ENCODE results near the gene TAOK1.

GRCh38 chr17:29390851-29391631, 878 bp downstream of the TAOK1 start:
- TF ChIP-seq, protein P1, sequence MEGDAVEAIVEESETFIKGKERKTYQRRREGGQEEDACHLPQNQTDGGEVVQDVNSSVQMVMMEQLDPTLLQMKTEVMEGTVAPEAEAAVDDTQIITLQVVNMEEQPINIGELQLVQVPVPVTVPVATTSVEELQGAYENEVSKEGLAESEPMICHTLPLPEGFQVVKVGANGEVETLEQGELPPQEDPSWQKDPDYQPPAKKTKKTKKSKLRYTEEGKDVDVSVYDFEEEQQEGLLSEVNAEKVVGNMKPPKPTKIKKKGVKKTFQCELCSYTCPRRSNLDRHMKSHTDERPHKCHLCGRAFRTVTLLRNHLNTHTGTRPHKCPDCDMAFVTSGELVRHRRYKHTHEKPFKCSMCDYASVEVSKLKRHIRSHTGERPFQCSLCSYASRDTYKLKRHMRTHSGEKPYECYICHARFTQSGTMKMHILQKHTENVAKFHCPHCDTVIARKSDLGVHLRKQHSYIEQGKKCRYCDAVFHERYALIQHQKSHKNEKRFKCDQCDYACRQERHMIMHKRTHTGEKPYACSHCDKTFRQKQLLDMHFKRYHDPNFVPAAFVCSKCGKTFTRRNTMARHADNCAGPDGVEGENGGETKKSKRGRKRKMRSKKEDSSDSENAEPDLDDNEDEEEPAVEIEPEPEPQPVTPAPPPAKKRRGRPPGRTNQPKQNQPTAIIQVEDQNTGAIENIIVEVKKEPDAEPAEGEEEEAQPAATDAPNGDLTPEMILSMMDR (IDR thresholded peaks at IDR 0.05): no peak
- no peak for TF ChIP-seq ZNF423 (CRISPR knock-in tag; IDR thresholded peaks at IDR 0.05)
- no peak for TF ChIP-seq ARID4B (CRISPR knock-in tag; IDR thresholded peaks at IDR 0.05; ENCODE audit: borderline replicate concordance)
- no peak for TF ChIP-seq MYBL2 (CRISPR knock-in tag; IDR thresholded peaks at IDR 0.05)
- no peak for TF ChIP-seq ESRRA (CRISPR knock-in tag; IDR thresholded peaks at IDR 0.05; ENCODE audit: borderline replicate concordance)
- TF ChIP-seq, protein P2, sequence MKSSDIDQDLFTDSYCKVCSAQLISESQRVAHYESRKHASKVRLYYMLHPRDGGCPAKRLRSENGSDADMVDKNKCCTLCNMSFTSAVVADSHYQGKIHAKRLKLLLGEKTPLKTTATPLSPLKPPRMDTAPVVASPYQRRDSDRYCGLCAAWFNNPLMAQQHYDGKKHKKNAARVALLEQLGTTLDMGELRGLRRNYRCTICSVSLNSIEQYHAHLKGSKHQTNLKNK (CRISPR knock-in tag; IDR thresholded peaks at IDR 0.05): no peak
- TF ChIP-seq, protein P3, sequence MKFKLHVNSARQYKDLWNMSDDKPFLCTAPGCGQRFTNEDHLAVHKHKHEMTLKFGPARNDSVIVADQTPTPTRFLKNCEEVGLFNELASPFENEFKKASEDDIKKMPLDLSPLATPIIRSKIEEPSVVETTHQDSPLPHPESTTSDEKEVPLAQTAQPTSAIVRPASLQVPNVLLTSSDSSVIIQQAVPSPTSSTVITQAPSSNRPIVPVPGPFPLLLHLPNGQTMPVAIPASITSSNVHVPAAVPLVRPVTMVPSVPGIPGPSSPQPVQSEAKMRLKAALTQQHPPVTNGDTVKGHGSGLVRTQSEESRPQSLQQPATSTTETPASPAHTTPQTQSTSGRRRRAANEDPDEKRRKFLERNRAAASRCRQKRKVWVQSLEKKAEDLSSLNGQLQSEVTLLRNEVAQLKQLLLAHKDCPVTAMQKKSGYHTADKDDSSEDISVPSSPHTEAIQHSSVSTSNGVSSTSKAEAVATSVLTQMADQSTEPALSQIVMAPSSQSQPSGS (CRISPR knock-in tag; IDR thresholded peaks at IDR 0.05; ENCODE audit: borderline replicate concordance, low read depth): no peak
